A673 (cell line): ENCODE measurements around the gene NUDT2. TPM values are rescaled to one million over a fixed set of nuclear protein-coding genes. Genes with fewer than 3 reads are reported as not detected.

ENCODE experiments used
- BruUV-seq: library from RNA; stranded (reverse); fragments of 400-500 nt; replicated peaks from 2 replicates; lab custom pipeline; 2021; lab: Mats Ljungman, UMichigan
- CTCF ChIA-PET: fragments of 300-600 bp; sonication (Branson Sonifier 250); formaldehyde crosslinking; loops from one replicate; lab custom pipeline; 2022; ENCODE audit warnings: antibody characterized with exemption; lab: Charles Lee
- POLR2A ChIA-PET: fragments of 300-600 bp; sonication (Branson Sonifier 250); formaldehyde crosslinking; loops from one replicate; lab custom pipeline; 2022; ENCODE audit warnings: antibody characterized with exemption; ENCODE audit not compliant: low non-redundant PET; lab: Charles Lee
- DNase-seq: peaks from one replicate; pipeline ENCODE4 v3.0.0-alpha.2; 2015; ENCODE audit warnings: low spot score
- H3K27ac ChIP-seq: fragments of 200-600 bp; sonication (generic); 2 replicates; pipeline ENCODE4 v1.5.1; 2016; ENCODE audit warnings: mixed run types, low read depth, mild to moderate bottlenecking, mixed read lengths, antibody characterized with exemption, low read length; ENCODE audit not compliant: poor library complexity, severe bottlenecking
- H3K27me3 ChIP-seq: fragments of 200-600 bp; sonication (generic); replicated peaks from 2 replicates; pipeline ENCODE4 v1.6.1; 2017; ENCODE audit warnings: mixed run types, low read depth, mild to moderate bottlenecking, mixed read lengths, antibody characterized with exemption, low read length; ENCODE audit not compliant: insufficient read depth, poor library complexity
- H3K36me3 ChIP-seq: fragments of 200-600 bp; sonication (generic); 2 replicates; pipeline ENCODE4 v1.6.1; 2016; ENCODE audit warnings: mixed run types, mild to moderate bottlenecking, mixed read lengths, antibody characterized with exemption, low read length; ENCODE audit not compliant: insufficient read depth, poor library complexity, severe bottlenecking
- H3K4me1 ChIP-seq: fragments of 200-600 bp; sonication (generic); 2 replicates; pipeline ENCODE4 v1.6.1; 2017; ENCODE audit warnings: mixed run types, mild to moderate bottlenecking, mixed read lengths, antibody characterized with exemption, low read length; ENCODE audit not compliant: insufficient read depth, poor library complexity, severe bottlenecking
- H3K4me3 ChIP-seq: fragments of 200-600 bp; sonication (generic); 2 replicates; pipeline ENCODE4 v1.5.1; 2016; ENCODE audit warnings: low read depth, mixed run types, mild to moderate bottlenecking, mixed read lengths, low read length; ENCODE audit not compliant: poor library complexity, severe bottlenecking
- H3K9me3 ChIP-seq: fragments of 200-600 bp; sonication (generic); 2 replicates; pipeline ENCODE4 v1.6.1; 2016; ENCODE audit warnings: mixed run types, low read depth, mild to moderate bottlenecking, mixed read lengths, antibody characterized with exemption, low read length; ENCODE audit not compliant: poor library complexity, severe bottlenecking
- CTCF ChIP-seq: fragments of 300-800, 200-600 bp; sonication (generic); conservative IDR thresholded peaks from 2 replicates; pipeline ENCODE4 v1.5.1; 2017; ENCODE audit warnings: low read depth, mild to moderate bottlenecking, antibody characterized with exemption, low read length, moderate library complexity, mixed read lengths
- EZH2 ChIP-seq: fragments of 200-600 bp; sonication (generic); IDR thresholded peaks from 2 replicates; pipeline ENCODE4 v1.6.1; 2017; ENCODE audit warnings: borderline replicate concordance, low read depth, mild to moderate bottlenecking, mixed read lengths, antibody characterized with exemption, low read length; ENCODE audit not compliant: poor library complexity, severe bottlenecking
- intact Hi-C: fragments of 100-400 bp; cut with micrococcal nuclease; formaldehyde crosslinking; loops from one replicate; pipeline ENCODE4 v1.10.0; 2022; ENCODE audit not compliant: unreplicated experiment
- total RNA-seq: library from RNA; stranded (reverse); gene quantifications from 2 replicates; pipeline ENCODE4 v1.2.3, GENCODE V29; 2021

Gene NUDT2
- total RNA-seq, 1 experiment from 2014 or later: 19.1 TPM

- CTCF ChIA-PET: no interaction called here
- intact Hi-C loops: no loop called here
- Histone ChIP-seq H3K27ac (peak overlapping the region; percentile 22), H3K9me3 (no peaks in the 10 kb centered on the region), H3K4me3 (peak overlapping the region; percentile 8), H3K36me3 (no peaks in the 10 kb centered on the region), H3K4me1 (peaks cover 35% of the 10 kb centered on the region), H3K27me3 (no peaks in the 10 kb centered on the region)
- no TSS peak for BruUV-seq
- DNase-seq: peak; percentile 49
- TF ChIP-seq CTCF (no peak), EZH2 (no peak)
- POLR2A ChIA-PET: no interaction called here
These were observed 2.7 kb upstream of the NUDT2 start for GRCh38 chr9:34326690-34327089.

GRCh38 chr9:34328500-34328986, 826 bp upstream of the NUDT2 start:
- Histone ChIP-seq H3K27ac (peak overlapping the region; percentile 91), H3K9me3 (no peaks in the 10 kb centered on the region), H3K27me3 (no peaks in the 10 kb centered on the region), H3K4me1 (peaks cover 36% of the 10 kb centered on the region), H3K36me3 (no peaks in the 10 kb centered on the region), H3K4me3 (peak overlapping the region; percentile 87)
- TSS peak; percentile 66 for BruUV-seq
- CTCF ChIA-PET: no interaction called here
- intact Hi-C loops: no loop called here
- TF ChIP-seq CTCF: no peak
- TF ChIP-seq EZH2: no peak
- no peak for DNase-seq
- POLR2A ChIA-PET: no interaction called here

- ChIA-PET CTCF (no interaction called here), POLR2A (no interaction called here)
- H3K27ac ChIP-seq: no peak overlapping the region
- peaks cover 22% of the 10 kb centered on the region for H3K4me1 ChIP-seq
- TF ChIP-seq EZH2 (no peak), CTCF (no peak)
- no peak overlapping the region for H3K4me3 ChIP-seq
- no peaks in the 10 kb centered on the region for H3K36me3 ChIP-seq
- no TSS peak for BruUV-seq
- intact Hi-C loops: loop anchor here (5.0 kb wide), 2 partner anchors 216 to 261 kb away; no protein-coding TSS in a partner anchor
- no peaks in the 10 kb centered on the region for H3K27me3 ChIP-seq
- DNase-seq: no peak
- no peaks in the 10 kb centered on the region for H3K9me3 ChIP-seq
These were observed 1.8 kb downstream of the NUDT2 start for GRCh38 chr9:34331196-34331595.
